ENCODE data around the gene TMUB1. TPM values are rescaled to one million over a fixed set of nuclear protein-coding genes. Genes with fewer than 3 reads are reported as not detected.

Gene TMUB1
- total and polyA plus RNA-seq, 10 donors = 27.1 to 73.4 (median 39.4) TPM

- Histone ChIP-seq H3K4me1 (peaks cover 15 to 58% (median 42%) of the 10 kb centered on the region in 6 donors), H3K36me3 (peaks cover 0 to 55% (median 33%) of the 10 kb centered on the region in 6 donors), H3K9me3 (no peaks in the 10 kb centered on the region), H3K4me3 (peak overlapping the region in 1 of 8 donors; percentile 2), H3K27ac (no peak overlapping the region), H3K27me3 (replicated peaks in 1 of 7) (no peaks in the 10 kb centered on the region)
- WGBS, 5 donors = 75 to 89% (median 87%) methylated on average over 6 to 11 of the region's 11 CpGs
- intact Hi-C loops (cut with DNase I; ENCODE audit: low total_unique reads) = no loop called here
- TF ChIP-seq POLR2AphosphoS5 (IDR thresholded peaks at IDR 0.05) (no peak), POLR2A (IDR thresholded peaks at IDR 0.05) (no peak)
- TF ChIP-seq, protein P1, sequence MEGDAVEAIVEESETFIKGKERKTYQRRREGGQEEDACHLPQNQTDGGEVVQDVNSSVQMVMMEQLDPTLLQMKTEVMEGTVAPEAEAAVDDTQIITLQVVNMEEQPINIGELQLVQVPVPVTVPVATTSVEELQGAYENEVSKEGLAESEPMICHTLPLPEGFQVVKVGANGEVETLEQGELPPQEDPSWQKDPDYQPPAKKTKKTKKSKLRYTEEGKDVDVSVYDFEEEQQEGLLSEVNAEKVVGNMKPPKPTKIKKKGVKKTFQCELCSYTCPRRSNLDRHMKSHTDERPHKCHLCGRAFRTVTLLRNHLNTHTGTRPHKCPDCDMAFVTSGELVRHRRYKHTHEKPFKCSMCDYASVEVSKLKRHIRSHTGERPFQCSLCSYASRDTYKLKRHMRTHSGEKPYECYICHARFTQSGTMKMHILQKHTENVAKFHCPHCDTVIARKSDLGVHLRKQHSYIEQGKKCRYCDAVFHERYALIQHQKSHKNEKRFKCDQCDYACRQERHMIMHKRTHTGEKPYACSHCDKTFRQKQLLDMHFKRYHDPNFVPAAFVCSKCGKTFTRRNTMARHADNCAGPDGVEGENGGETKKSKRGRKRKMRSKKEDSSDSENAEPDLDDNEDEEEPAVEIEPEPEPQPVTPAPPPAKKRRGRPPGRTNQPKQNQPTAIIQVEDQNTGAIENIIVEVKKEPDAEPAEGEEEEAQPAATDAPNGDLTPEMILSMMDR (IDR thresholded peaks at IDR 0.05 in 8 of 11, conservative IDR thresholded peaks at IDR 0.05 in 3 of 11) = no peak
- DNase-seq = no peak
Measured at GRCh38 chr7:151062111-151062398, 21.2 kb downstream of the TMUB1 start.

- no peaks in the 10 kb centered on the region for H3K27me3 ChIP-seq (replicated peaks in 1 of 7)
- no peak for TF ChIP-seq POLR2A (IDR thresholded peaks at IDR 0.05)
- TF ChIP-seq, protein P1 (IDR thresholded peaks at IDR 0.05 in 8 of 11, conservative IDR thresholded peaks at IDR 0.05 in 3 of 11) = no peak
- no peak for TF ChIP-seq POLR2AphosphoS5 (IDR thresholded peaks at IDR 0.05)
- WGBS, 5 donors = 74 to 81% (median 77%) methylated on average over 25 to 33 of the region's 33 CpGs
- H3K36me3 ChIP-seq = peaks cover 0 to 49% (median 27%) of the 10 kb centered on the region in 6 donors
- peaks cover 15 to 64% (median 47%) of the 10 kb centered on the region in 6 donors for H3K4me1 ChIP-seq
- DNase-seq = no peak
- no peaks in the 10 kb centered on the region for H3K9me3 ChIP-seq
- intact Hi-C loops (cut with DNase I; ENCODE audit: low total_unique reads) = no loop called here
- H3K27ac ChIP-seq = peak overlapping the region in 1 of 8 donors; percentile 94
- peak overlapping the region in 4 of 8 donors; percentile 82 to 99 (median 95) for H3K4me3 ChIP-seq
Measured at GRCh38 chr7:151061213-151062110, 21.8 kb downstream of the TMUB1 start.

DNA sequence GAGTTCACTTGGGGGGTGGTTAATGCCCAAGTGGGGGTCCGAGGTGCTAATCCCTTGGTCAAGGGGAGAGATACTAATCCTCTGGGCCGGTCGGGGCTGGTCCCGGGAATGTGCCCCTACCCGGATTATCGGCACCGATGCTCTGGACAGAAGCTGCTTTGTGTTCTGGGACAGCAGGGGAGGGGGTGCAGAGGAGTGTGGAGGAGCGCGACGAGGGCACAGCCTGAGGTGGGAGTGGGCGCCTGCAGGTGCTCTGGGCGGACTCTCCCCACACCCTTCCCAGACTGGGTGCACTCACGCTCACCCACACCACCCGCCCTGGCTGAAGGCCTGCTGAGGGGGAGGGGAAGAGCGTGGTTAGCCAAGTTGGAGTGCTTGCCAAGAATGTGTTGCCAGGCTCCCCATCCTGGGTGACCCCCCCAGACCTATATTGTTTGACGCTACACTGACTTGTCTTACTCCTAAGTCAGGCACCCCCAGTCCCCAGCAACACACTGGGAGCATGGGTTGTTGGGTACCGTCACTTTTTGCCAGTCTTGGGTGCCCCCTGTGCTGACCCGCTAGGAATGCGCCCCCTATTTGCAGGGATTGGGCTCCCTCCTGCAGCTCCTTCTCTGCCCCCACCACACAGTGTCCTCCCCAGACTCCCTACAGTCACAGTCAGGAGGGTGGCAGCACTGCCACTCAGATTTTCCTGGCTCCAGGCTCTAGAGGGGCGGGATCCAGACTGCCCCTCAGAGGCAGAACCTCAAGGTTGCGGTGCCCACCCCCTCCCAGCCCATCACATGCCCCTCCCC is 22.7 kb downstream of the TMUB1 start:
- Histone ChIP-seq H3K27me3 (replicated peaks in 1 of 7) (no peaks in the 10 kb centered on the region), H3K4me3 (peak overlapping the region; percentile 67 to 99 (median 87)), H3K4me1 (peaks cover 15 to 68% (median 49%) of the 10 kb centered on the region in 6 donors), H3K9me3 (no peaks in the 10 kb centered on the region), H3K27ac (peak overlapping the region in 4 of 8 donors; percentile 93 to 96 (median 94)), H3K36me3 (peaks cover 0 to 44% (median 18%) of the 10 kb centered on the region in 6 donors)
- DNase-seq = no peak
- 15 to 52% (median 20%) methylated on average over 6 to 21 of the region's 21 CpGs for WGBS, 5 donors
- intact Hi-C loops (cut with DNase I; ENCODE audit: low total_unique reads) = no loop called here
- TF ChIP-seq, protein P1 (IDR thresholded peaks at IDR 0.05 in 8 of 11, conservative IDR thresholded peaks at IDR 0.05 in 3 of 11) = no peak

GRCh38 chr7:151060113-151060415 is 23.2 kb downstream of the TMUB1 start:
- peaks cover 15 to 68% (median 49%) of the 10 kb centered on the region in 6 donors for H3K4me1 ChIP-seq
- intact Hi-C loops (cut with DNase I; ENCODE audit: low total_unique reads) = no loop called here
- peak overlapping the region; percentile 87 to 96 (median 92) for H3K27ac ChIP-seq
- H3K9me3 ChIP-seq = no peaks in the 10 kb centered on the region
- TF ChIP-seq, protein P1 (IDR thresholded peaks at IDR 0.05 in 8 of 11, conservative IDR thresholded peaks at IDR 0.05 in 3 of 11) = peak in 1 of 11 experiments; percentile 8
- TF ChIP-seq POLR2AphosphoS5 (IDR thresholded peaks at IDR 0.05) (no peak), POLR2A (IDR thresholded peaks at IDR 0.05) (no peak)
- WGBS, 5 donors = 2 to 4% (median 3%) methylated on average over 14 to 17 of the region's 17 CpGs
- DNase-seq = no peak
- H3K36me3 ChIP-seq = peaks cover 0 to 44% (median 13%) of the 10 kb centered on the region in 6 donors
- peak overlapping the region; percentile 67 to 99 (median 87) for H3K4me3 ChIP-seq
- no peaks in the 10 kb centered on the region for H3K27me3 ChIP-seq (replicated peaks in 1 of 7)

Data from spleen (tissue), 11 donors.